Breast epithelium (tissue), 3 donors: ENCODE results near the gene PTPN11.

Source experiments
- CTCF ChIP-seq, 3 donors: fragments of 450-650 bp; IDR thresholded peaks; one replicate each; pipeline ENCODE4 v1.5.1; 2016 to 2017; ENCODE audit warnings: antibody characterized with exemption in 3 of 3, mild to moderate bottlenecking in 3 of 3, moderate library complexity in 3 of 3
- POLR2A ChIP-seq: fragments of 450-650 bp; IDR thresholded peaks from one replicate; pipeline ENCODE4 v1.6.1; 2016; ENCODE audit warnings: antibody characterized with exemption, mild to moderate bottlenecking, moderate library complexity

DNA sequence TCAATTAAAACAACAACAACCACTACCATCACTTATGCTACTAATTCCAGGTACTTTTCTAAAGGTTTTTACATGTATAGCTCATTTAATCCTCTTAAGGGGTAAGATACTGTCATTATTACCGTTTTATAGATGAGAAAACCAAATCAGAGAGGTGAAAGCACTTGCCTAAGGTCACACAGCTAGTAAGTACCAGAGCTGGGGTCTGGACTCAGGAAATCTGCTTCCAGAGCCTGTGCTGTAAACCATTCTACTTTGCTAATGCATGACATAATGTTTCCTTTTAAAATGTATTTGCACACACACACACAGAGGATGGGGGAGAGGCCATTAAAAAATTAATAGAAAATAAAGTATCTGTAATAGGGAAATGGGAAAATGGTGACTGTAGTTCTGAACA, 113.4 kb downstream of the PTPN11 start:
- TF ChIP-seq CTCF (IDR thresholded peaks at IDR 0.05) (no peak), POLR2A (no peak)
